NT2/D1 (cell line): ENCODE measurements around the gene CACNA2D2.

ENCODE experiments used
- DNase-seq: peaks from one replicate; pipeline ENCODE4 v3.0.0-alpha.2; 2011; ENCODE audit warnings: low read depth, low spot score
- H3K27me3 ChIP-seq: 2 replicates; pipeline ENCODE4 v1.6.0; 2011; ENCODE audit warnings: mild to moderate bottlenecking; ENCODE audit not compliant: insufficient read length, insufficient read depth
- H3K36me3 ChIP-seq: 2 replicates; pipeline ENCODE4 v1.6.1; 2011; ENCODE audit warnings: mild to moderate bottlenecking, low read length, mixed read lengths; ENCODE audit not compliant: insufficient read depth, insufficient read length
- H3K4me1 ChIP-seq: 2 replicates; pipeline ENCODE4 v1.5.1; 2011; ENCODE audit not compliant: insufficient read depth, insufficient read length
- H3K4me3 ChIP-seq: 2 replicates; pipeline ENCODE4 v1.5.1; 2011; ENCODE audit warnings: low read depth; ENCODE audit not compliant: insufficient read length
- H3K9ac ChIP-seq: 2 replicates; pipeline ENCODE4 v1.6.0; 2011; ENCODE audit warnings: low read depth; ENCODE audit not compliant: insufficient read length
- H3K9me3 ChIP-seq: 2 replicates; pipeline ENCODE4 v1.5.1; 2011; ENCODE audit warnings: mild to moderate bottlenecking, low read length; ENCODE audit not compliant: insufficient read depth
- SUZ12 ChIP-seq: IDR thresholded peaks from 2 replicates; pipeline ENCODE4 v1.6.1; 2011; ENCODE audit not compliant: insufficient read length, insufficient read depth; ENCODE audit errors: extremely low read depth
- YY1 ChIP-seq: IDR thresholded peaks from 2 replicates; pipeline ENCODE4 v1.6.1; 2011; ENCODE audit not compliant: insufficient read length, insufficient read depth
- ZNF274 ChIP-seq: IDR thresholded peaks from 2 replicates; pipeline ENCODE4 v1.6.1; 2011; ENCODE audit warnings: mild to moderate bottlenecking, low read depth, low read length

CACNA2D2 gene

DNA sequence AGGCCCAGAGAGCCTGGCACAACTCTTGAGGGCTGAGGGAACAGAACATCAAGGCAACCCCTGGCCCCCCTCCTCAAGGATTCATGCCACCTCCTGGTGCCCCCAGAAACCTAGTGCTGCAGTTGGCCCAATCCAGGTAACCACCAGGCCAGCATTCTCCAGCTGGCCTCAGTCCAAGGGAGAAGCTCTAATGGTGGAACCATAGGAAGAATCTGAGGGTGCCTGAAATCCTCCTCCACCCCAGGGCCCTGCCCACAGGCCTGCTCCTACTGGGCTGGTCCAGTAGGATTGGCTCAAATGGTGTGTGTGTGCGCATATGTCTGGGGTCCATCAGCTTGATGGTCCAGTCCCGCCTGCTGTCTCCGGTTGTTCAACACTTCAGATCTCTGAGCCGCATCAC lies 188.6 kb downstream of the CACNA2D2 start:
- no peak overlapping the region for H3K9ac ChIP-seq
- peaks cover 52% of the 10 kb centered on the region for H3K36me3 ChIP-seq

DNA sequence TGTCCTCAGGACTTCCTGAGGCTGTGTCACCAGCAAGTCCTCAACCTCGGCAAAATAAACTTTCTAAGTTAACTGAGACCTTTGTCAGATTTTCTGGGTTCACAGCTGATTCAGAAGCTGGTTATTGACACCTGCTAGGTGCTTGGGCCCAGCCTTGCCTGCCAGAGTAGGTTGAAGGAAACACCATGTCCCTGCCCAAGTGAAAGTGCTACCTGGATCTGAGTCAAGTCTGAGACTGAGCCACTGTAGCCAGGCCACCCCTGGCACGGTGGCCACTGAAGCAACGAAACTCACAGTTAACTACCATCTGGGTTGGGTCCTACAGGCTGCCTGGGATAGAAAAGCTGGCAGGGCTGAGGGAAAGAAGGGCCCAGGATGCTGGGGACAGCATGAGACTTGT lies 189.1 kb downstream of the CACNA2D2 start:
- TF ChIP-seq YY1 = no peak
- no peak for TF ChIP-seq ZNF274
- TF ChIP-seq SUZ12 = no peak
- Histone ChIP-seq H3K27me3 (no peaks in the 10 kb centered on the region), H3K4me3 (no peak overlapping the region), H3K9ac (no peak overlapping the region), H3K9me3 (peaks cover 6% of the 10 kb centered on the region; the same call in 1 of the 2 replicates), H3K4me1 (peaks cover 26% of the 10 kb centered on the region), H3K36me3 (peaks cover 47% of the 10 kb centered on the region)
- no peak for DNase-seq

More for the DNA sequence above, 188.6 kb downstream of the CACNA2D2 start:
- no peak for TF ChIP-seq SUZ12
- no peak for TF ChIP-seq YY1
- TF ChIP-seq ZNF274 = no peak
- Histone ChIP-seq H3K4me1 (peaks cover 30% of the 10 kb centered on the region), H3K27me3 (no peaks in the 10 kb centered on the region), H3K4me3 (no peak overlapping the region), H3K9me3 (peaks cover 1% of the 10 kb centered on the region; the same call in 1 of the 2 replicates)
- no peak for DNase-seq
